ENCODE measurements around the gene MTM1.

Gene MTM1

DNA sequence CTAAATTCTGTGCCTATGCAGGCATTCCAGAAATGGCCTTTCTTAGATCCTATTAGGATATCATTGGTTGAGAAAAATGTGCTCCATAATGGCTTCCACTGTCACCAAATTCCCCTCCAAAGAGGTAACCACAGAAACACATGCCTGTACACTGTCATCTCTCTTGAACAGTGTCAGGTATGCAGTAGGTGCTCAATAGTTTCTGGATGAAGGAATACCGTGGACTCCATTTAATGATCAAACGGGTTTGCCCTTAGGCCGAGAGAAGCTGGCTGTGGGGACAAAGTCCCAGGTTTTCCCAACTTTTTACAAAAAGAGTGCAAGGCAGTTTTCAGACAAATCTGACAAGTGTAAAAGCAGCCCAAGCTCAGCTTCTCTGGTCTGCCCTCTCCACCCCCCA, 16.5 kb upstream of the MTM1 start:
- DNase-seq = no peak

DNA sequence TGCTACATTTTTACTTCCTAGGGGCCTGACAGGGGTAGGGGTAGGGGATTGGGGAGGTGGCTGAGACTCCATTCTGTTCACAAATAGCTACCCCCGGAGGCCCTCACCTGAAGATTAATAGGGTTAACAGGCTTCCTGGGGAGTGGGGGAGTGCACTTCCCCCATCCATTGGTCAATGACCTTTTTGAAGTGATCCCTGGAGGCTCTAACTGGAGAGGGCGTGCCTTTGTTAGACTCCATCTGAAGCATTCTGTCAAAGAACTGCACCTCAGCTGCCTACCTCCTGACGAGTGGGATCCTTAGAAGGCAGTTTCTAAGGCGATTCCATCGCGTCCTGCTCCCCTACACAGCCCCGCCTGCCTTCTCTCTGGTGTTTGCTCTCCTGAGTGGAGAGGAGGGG, 10.0 kb upstream of the MTM1 start:
- DNase-seq = no peak

DNA sequence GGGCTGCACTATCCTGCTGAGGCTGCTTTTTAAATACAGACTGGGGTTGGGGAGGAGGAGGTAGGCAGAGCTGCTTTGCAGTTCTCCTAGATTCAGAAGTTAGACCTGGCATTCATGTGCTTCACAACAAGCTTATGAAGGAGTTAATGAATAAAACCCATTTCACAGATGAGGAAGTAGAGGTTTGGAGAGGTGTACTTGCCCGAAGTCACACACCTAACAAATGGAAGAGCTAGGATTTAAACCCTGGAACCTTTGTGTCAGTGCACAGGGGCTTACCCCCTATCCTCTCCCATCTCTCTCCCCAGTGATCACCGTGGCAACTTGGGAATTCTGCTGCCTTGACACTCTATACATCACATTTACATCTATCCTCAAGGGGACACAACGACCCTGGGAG, 3.6 kb upstream of the MTM1 start:
- no peak for DNase-seq

DNA sequence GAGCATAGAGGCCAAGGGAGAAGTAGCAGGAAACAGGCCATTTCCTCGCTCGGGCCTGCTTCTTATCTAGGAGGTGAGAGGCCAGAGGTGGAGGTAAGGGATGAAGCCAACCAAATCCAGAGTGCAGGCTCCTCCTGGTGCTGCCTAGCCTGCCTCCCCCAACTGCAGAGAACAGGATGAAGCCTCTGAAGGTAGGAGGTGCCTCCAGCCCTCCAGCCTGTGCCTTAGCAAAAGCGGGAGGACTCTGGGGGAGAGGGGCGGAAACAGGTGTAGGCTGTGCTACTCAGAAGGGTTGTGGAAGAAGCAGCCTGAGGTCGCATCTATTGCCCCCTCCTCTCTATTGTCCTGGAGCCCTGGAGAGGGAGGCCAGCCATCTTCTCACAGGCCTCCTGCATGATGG, 2.9 kb upstream of the MTM1 start:
- no peak for DNase-seq

DNA sequence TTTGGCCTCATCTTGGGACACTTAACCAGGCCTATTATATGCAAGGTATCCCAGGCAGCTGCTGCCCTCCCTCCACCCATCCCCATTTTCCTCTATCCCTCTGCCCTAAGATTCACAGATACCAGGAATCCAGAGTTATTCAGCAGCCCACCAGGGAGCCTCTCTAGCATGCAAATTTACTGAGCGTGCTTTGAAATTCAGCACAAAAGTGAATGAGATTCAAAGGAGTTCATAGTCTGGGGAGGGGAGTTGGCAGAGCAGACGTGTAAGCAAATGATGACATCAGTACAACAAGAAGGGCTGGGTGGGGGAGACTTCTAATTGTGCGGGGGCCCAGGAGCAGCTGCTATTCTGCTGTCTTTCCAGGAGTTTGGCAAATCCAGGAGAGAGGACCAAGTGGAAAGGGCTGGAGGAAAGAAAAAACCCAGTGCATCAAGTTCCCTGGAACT, 1.7 kb upstream of the MTM1 start:
- DNase-seq = no peak

DNA sequence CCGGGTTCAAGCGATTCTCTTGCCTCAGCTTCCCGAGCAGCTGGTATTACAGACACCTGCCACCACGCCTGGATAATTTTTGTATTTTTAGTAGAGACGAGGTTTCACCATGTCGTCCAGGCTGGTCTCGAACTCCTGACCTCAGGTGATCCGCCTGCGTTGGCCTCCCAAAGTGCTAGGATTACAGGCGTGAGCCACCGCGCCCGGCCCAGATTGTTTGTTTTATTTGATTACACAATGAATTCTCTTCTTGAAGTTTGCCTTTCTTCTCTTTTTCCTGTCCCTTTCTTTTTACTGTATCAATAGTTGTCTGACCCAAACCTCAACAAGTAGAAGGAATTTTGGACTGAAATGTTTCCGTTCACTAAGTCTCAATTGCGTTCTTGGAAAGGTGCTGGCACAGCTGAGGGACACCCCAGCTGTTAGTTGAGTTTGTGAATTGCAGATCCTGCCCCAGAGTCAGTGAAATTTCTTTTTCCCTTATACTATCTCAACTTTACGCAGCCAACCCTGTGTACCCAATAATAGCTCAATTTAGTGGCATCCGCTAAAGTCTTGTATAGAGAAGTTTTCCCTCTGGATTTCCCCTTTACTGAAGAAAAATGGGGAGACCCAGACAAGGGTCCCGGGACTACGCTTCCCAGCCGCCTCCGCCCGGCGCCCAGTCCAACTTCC, 639 bp upstream of the MTM1 start:
- DNase-seq = no peak

DNA sequence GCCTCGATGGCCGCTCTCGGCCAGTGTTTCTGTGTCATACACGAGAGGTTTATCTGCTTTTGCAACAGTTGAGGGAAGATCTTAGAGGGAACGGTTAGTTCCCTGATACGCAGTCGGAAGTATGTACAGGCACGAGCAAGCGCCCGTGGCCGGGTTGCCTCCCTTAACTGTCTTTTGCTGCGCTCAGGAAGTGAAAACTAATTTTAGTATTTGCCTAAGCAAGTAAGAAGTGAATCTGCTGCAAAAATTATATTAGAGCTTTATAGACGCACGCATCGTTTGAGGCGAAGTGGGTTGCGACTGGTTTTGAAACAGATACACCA, 695 bp downstream of the MTM1 start:
- peak; percentile 33 to 40 for DNase-seq

DNA sequence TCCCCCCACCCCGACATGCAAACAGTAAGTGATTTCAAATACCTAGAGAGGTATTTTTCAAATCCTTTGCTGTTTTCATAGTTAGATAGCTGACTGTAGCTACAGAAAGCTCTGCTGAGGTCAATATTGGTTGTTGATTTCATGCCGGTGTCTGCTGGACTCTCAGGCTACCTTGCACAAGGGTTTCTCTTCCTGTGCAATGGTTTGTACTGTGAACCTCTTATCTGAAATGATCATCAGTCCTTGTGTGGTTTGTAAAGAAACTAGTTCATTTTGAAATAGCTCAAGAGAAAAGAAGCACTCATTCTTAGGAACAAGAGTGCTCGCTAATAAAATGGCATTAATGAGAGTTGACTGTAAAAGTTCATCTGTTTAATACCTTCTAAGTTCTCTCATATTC, 2.1 kb downstream of the MTM1 start:
- DNase-seq = peak in 1 of 2 experiments; percentile 16

DNA sequence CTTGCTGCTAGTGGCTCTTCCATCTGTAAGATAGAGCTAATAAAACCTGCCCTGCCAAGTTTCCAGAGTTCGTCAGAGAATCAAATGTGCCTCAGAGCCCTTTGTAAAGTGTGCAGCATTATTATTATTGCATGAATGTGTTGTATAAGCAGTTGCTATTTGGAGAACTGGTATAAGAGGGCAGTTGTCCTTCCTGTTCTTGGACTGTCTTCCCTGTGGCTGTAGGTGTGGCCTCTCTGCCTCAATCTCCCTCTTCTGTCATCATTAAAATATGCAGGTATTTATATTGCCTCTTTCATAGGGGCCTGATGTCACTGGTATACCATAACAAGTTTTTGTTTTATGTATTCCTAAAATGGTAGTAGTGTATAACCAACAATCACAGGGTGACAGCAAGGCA, 3.8 kb downstream of the MTM1 start:
- DNase-seq = no peak

DNA sequence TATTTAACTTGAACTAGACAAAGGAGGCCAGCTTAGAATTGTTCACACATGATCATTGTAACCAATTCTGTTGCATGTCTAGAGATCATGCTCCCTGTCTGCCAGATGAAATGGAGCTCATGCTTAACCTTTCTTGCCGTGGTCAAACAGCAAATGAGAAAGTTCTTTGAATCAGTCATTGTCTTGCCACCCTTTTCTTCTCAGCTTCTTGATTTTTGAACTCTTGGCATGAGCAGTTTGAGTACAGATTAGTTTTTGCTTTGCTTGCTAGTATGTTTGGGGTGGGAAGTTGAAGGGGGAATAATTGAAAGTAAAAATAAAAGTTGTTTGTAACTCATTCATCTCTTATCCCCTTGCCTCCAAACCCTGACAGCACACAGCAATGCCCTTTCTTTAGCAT, 4.7 kb downstream of the MTM1 start:
- DNase-seq = no peak

DNA sequence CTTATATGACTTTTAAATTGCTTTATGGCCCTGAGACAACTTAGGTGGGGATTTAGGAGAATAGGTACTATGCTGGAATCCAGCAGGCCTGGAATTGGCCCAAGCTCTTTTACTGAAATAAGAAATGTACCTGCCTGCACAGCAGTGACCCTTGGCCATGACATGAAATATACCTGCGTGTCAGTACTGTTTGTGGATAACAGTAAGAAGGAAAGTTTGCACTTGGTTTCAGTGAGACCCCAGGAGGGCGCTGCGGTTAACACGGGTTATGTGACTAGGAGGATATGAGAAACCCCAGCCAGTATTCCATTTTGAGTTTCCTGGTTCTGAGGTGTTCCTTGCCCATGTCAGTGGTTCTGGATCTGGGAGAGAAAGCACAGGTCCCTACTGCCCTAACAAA, 5.3 kb downstream of the MTM1 start:
- DNase-seq = no peak

DNA sequence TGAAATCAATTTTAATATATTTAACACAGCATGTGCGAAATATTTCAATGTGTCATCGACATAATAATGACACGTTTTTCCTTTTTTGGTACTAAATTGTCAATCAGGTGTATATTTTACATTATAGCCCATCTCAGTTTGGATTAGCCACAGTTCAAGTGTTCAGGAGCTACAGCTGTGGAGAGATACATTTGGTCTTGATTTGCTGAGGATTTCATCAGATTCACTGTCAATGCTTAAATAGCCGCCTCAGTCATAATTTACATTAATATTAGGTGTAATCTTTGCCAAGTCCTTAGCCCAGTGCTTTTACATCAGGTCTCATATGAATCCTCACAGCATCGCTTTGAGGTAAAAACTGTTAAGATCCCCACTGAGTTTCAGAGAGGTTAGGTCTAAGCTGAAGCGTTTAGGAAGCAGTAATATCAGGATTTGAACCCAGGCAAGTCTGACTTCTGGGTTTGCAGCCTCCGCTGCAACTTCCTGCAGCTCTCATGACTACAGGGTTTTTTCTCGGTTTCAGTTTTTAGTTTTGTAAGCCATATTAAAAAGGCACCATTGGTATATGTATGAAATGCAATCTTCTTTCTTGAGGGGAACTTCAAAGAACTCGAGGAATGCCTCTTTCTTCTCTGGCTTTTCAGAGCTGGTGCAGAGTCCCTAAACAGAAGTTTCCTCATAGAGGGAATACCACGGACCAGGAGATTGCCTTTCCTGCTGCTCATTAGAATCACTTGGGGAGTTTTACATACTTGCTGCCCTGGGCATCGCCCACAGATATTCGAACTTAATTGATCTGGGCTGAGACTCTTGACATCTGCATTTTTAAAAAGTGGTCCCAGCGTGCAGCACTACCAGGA, 6.4 kb downstream of the MTM1 start:
- DNase-seq = peak; percentile 2 to 20

DNA sequence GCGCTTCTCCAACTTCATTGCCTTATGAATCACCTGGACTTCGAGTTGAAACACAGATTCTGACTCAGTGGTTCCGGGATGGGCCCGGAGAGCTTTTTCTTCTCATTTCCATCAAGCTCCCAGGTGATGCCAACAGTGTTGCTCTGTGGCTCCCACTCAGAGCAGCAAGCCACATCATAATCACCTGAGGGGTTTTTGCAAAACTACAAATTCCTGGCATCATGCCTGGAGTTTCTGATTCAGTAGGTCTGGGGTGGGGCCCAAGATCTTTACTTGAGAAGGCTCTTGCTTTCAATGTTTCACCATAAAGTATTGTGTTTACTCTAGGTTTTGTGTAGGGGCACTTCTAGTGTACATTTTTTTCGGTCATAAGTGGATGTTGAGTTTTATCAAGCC, 7.0 kb downstream of the MTM1 start:
- no peak for DNase-seq

DNA sequence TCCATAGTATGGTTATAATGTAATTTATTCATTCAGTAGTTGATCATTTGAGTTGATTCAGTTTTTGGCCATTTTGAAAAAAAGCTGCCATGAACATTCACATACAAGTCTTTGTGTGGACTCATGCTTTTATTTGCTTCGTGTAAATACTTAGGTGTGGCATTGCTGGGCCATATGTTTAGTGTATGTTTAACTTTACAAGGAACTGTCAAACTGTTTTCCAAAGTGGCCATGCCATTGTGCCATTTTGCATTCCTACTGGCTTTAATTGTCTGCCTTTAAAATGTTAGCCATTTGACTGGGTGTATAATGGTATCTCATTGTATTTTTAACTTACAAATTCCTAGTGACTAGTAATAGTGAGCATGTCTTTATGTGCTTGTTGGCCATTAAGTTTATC, 8.8 kb downstream of the MTM1 start:
- no peak for DNase-seq

DNA sequence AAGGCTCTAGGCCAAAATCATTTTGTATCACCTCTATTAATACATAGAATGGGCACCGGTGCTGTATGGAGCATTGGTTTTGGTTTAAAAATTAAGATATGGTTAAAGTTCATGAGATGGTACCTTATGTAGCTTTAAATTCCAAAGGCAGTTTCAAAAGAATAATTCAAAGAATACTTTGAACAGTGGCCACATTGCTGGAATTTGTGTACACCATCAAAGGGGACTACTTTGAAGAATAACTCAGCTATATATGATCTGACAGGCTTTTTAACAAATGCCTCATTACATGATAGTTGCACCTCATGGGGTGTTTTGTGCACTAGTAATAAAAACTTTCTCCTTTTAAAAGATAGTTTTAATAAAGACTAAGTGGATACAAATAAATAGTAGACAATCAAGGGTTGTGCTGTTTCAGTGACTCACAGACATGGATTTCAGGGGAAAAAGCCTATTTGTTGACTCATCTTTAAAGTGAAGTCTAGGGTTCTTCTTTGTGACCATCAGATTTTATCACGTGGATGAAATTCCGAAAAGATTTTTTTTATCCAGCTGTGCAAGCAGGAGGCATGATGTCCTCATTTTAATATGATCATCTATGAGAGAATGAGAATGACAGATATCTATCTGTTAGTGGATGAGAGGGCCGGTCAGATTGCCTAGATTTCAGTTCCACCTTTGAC, 12.8 kb downstream of the MTM1 start:
- no peak for DNase-seq

DNA sequence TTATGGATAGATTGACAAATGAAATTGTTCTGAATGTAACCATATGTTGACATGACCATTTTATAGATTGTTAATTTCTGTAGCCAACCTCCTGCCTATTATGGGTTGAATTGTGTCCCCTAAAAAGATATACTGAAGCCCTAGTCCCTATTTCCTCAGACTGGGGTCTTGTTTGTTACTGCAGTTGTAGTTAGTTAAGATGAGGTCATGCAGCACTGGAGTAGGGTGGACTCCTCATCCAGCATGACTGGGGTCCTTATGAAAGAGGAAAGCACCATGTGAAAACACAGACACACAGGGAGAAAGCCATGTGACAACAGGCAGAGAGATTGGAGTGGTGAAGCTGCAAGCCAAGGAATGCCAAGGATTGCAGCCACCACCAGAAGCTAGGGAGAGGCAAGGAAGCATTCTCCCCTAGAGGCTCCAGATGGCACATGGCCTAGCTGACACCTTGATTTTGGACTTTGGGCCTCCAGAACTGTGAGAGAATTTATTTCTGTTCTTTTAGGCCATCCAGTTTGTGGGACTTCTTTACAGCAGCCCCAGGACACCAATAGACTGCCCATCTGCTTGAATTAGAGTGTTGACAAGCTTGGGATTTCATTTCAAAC, 14.0 kb downstream of the MTM1 start:
- DNase-seq = no peak

DNA sequence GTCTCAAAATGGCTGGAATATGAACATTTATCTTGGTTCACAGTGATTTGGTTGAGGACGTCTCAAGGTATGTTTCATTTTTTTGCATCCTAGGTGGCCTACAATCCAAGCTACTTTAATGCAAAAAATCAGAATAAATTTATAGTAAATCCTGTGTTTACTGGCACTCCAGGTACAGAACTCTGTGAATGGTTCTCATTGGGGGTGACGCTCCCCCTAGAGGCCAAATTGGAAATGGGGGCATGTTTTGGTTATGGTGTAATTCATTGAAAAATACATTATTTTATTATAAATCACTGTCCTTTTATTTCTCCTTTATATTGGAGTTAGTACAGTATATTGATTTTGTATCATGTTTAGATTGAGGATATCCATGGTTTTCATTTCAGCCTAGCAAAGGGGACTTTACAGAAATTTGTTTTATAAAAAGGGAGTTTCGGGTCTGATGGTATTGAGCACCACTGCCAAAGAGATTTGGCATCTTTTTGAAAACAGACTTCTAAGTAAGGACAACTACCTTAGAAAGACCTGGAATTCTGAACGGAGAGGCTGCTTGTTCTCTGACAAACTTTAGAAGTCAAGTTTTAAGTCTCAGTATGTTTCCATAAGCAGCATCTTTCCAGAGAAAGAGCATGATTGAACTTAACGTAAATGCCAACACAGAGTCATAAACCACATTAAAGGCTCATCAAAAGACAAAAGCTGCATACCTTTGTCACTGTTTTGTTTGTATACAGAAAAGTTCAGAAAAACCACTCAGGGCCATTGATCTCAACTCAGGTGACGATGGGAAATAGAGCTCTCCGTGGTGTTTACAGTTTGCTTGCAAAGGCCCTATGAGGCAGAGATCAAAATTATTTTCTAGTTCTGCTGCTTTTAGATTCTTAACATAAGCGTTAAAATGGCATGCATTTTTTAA, 19.4 kb downstream of the MTM1 start:
- peak in 1 of 2 experiments; percentile 3 for DNase-seq

DNA sequence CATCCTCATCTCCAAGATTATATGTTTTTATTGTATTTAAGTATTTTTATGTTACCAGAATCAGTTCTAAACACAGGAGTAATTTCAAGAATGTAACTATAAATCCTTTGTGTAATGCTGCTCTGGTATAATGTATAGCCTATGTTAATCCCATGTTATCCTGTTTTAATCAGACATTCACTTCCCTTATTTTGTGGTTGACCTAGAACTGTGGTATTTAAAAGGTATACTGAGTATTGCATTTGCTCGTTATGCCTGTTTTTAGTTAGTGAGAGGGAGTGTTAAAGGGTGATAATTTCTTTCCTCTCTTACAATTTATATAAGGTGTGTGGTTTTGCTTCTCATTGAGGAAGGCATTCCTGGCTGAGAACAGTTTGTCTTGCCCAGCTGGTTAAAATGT, 26.2 kb downstream of the MTM1 start:
- peak in 1 of 2 experiments; percentile 3 for DNase-seq

DNA sequence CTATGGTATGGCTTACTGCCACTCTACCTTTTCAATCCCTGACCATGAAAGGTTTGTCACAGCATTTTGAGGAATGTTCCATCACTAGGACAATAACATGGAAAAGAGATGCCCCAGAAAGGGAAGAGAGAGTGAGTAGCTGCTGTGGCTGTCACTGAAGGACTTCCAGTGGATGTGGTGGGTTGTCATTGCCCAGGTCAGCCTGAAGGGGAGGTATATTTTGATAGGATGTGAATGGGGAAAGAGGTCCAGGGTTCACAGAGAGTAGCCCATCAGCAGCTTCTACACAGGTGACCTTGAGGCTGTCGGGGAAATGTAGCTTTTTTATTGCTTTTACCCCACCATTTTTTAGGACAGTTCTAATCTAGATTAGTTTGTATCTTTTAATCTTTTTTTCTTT, 30.8 kb downstream of the MTM1 start:
- no peak for DNase-seq

DNA sequence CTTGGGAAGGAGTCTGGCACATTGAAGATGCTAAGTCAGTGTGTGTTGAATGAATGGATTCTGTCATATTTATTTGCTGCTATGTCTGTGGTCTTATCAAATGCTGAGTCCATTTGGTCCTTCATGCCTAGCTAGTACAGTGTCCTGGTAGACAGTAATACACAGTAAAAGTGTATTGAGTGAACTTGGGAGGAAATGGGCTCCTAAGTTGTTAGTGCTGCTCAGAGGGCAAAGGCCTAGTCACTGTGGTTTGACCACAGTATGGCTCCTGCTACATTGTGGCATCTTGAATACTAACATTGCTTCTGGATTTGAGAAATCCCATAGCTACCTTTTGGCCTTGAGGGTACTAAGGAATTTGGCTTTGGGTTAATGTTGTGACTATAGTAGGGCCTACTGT, 33.9 kb downstream of the MTM1 start:
- no peak for DNase-seq

DNA sequence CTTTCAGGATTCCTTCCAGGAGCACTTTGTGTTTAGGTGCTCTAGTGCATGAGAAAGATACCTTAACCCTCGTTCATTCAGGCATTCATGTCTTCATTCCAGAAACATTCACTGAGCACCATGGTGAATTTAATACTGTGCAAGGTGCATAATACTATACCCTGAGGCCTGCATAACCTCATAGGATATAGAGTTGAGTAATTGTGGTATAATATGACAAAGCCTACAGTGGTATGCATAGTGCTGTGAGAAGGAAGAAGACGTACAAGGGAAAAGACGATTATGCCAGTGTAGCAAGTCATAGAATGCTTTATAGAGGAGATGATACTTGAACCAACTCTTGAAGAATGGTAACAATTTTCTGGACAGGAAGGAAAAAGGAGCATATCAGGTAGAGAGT, 34.3 kb downstream of the MTM1 start:
- no peak for DNase-seq

DNA sequence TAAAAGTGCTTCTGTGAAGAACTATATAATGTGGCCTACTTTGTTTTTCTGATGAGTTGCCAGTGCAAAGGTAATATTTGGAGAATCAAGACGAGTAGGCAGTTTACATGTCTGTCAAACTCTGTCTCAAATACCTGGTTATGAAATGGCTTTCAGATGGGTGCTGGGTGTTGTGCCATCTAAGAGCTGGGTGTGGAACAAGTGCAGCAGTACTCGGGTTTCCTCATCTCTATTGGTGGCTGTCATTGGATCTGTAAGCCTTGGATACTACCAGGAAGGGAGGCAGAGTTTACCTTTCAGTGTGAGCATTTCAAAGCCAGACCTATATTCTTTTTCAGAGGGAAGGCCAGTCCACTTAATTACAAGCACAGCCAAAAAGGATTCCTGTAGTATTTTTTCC, 37.2 kb downstream of the MTM1 start:
- DNase-seq = no peak

DNA sequence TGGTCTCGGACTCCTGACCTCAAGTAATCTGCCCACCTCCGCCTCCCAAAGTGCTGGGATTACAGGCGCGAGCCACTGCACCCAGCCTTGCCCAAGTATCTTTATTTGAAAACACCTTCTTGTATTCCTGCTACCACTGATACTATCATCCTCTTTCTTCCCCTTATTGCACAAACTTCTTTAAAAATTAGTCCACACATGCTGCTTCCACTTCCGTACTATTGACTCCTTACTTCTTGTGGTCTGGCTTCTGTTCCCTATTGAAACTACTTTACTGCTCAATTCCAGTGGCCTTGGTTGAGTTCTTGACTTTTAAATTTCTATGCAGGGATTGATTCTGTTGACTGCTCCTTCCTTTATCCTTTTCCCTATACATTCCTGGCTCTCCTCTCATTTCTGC, 38.8 kb downstream of the MTM1 start:
- peak; percentile 68 to 83 for DNase-seq
